CD4-positive, CD25-positive, alpha-beta regulatory T cell (primary cell): Measurements from ENCODE around the gene CMIP. TPM values are rescaled to one million over a fixed set of nuclear protein-coding genes. Genes with fewer than 3 reads are reported as not detected.
A peak's percentile ranks its signal among the peaks of the same experiment; 100 is the strongest.

Experiments
- ATAC-seq, 2 donors: fragments of 150-1000 bp; cut with Tn5 transposase; one replicate each; pipeline ENCODE4 v1.10.0; 2021; ENCODE audit warnings: low read depth in 2 of 2, moderate number of reproducible peaks in 2 of 2, moderate library complexity in 1 of 2
- DNase-seq, 3 donors: peaks; one replicate each; pipeline versions ENCODE4 v3.0.0 to v3.0.0-alpha.2; 2012 to 2022; ENCODE audit warnings: mixed read lengths in 1 of 3
- H3K27ac ChIP-seq: one replicate; pipeline ENCODE4 v1.7.0; 2013; ENCODE audit warnings: mild to moderate bottlenecking, low read length; ENCODE audit not compliant: insufficient read depth, poor library complexity, severe bottlenecking
- H3K27me3 ChIP-seq: one replicate; pipeline ENCODE4 v1.7.0; 2013; ENCODE audit warnings: low read length; ENCODE audit not compliant: control insufficient read depth, insufficient read depth
- H3K36me3 ChIP-seq: one replicate; pipeline ENCODE4 v1.7.0; 2013; ENCODE audit warnings: mild to moderate bottlenecking, low read length, moderate library complexity; ENCODE audit not compliant: control insufficient read depth, insufficient read depth
- H3K4me1 ChIP-seq: 2 replicates; pipeline ENCODE4 v1.7.0; 2013; ENCODE audit warnings: mild to moderate bottlenecking, low read length; ENCODE audit not compliant: insufficient read depth, control insufficient read depth, poor library complexity, severe bottlenecking
- H3K4me3 ChIP-seq: one replicate; pipeline ENCODE4 v1.7.0; 2013; ENCODE audit warnings: low read depth, mild to moderate bottlenecking, low read length, moderate library complexity
- H3K9me3 ChIP-seq, 2 experiments: 1 replicate in 1 of 2; 2 replicates in 1 of 2; pipeline ENCODE4 v1.7.0; 2013; ENCODE audit warnings: low read length in 2 of 2, mild to moderate bottlenecking in 1 of 2, moderate library complexity in 1 of 2; ENCODE audit not compliant: control insufficient read depth in 2 of 2
- H3K27ac Mint-ChIP-seq, 3 donors: one replicate each; pipeline ENCODE4 v1.8.0; 2020 to 2022; ENCODE audit warnings: mild to moderate bottlenecking in 3 of 3, mixed read lengths in 3 of 3, moderate library complexity in 2 of 3
- H3K27me3 Mint-ChIP-seq: one replicate; pipeline ENCODE4 v1.8.0; 2022; ENCODE audit warnings: mild to moderate bottlenecking, mixed read lengths
- H3K36me3 Mint-ChIP-seq: one replicate; pipeline ENCODE4 v1.8.0; 2020; ENCODE audit warnings: mixed read lengths
- H3K4me1 Mint-ChIP-seq, 4 donors: one replicate each; pipeline ENCODE4 v1.8.0; 2020 to 2022; ENCODE audit warnings: mixed read lengths in 4 of 4, mild to moderate bottlenecking in 1 of 4
- H3K4me3 Mint-ChIP-seq, 4 donors: one replicate each; pipeline ENCODE4 v1.8.0; 2020 to 2022; ENCODE audit warnings: mild to moderate bottlenecking in 4 of 4, mixed read lengths in 4 of 4, moderate library complexity in 3 of 4
- H3K9me3 Mint-ChIP-seq, 7 donors: one replicate each; pipeline ENCODE4 v1.8.0; 2020 to 2022; ENCODE audit warnings: mixed read lengths in 7 of 7, mild to moderate bottlenecking in 3 of 7, moderate library complexity in 2 of 7
- polyA plus RNA-seq, 4 donors: library from polyadenylated mRNA; unstranded; fragments of 300-500 nt; fragmentation: Illumina TruSeq; gene quantifications; one replicate each; pipeline ENCODE4 v1.2.3, GENCODE V29; 2021
- total RNA-seq: library from RNA; stranded (reverse); gene quantifications from one replicate; pipeline ENCODE4 v1.2.3, GENCODE V29; 2022

CMIP gene
- total and polyA plus RNA-seq, 5 donors from 2014 or later = 0.21 to 49.7 (median 0.94) TPM

- Mint-ChIP-seq H3K27me3 (no peaks in the 10 kb centered on the region), H3K9me3 (no peaks in the 10 kb centered on the region), H3K36me3 (no peaks in the 10 kb centered on the region), H3K27ac (no peak overlapping the region), H3K4me3 (no peak overlapping the region), H3K4me1 (peaks cover 0 to 31% (median 12%) of the 10 kb centered on the region in 4 donors)
- no peak overlapping the region for H3K27ac ChIP-seq
- H3K27me3 ChIP-seq = no peaks in the 10 kb centered on the region
- no peak overlapping the region for H3K4me3 ChIP-seq
- H3K4me1 ChIP-seq = peaks cover 13% of the 10 kb centered on the region
- no peaks in the 10 kb centered on the region for H3K9me3 ChIP-seq
- DNase-seq (no peak), ATAC-seq (no peak)
- no peaks in the 10 kb centered on the region for H3K36me3 ChIP-seq
Measured at GRCh38 chr16:81731649-81732048, 287.0 kb downstream of the CMIP start.

DNA sequence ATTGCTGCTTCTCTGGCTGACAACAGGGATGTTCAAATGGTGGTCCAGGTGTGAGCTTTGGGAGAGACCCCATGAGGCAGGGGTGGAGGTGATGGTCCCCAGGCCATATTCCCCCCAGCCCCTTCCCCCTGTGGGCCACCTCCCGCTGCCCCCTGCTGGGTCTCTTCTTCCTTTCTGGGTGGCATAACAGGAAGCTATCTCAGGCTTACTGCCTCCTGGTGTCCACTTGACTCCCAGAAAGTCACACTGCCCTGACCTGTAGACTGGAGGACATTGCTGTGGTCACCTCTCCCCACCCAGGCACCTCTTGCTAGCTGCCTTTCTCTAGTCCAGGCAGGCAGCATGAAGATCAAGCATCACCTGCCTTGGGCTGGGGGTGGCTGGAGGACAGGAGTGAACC is 288.1 kb downstream of the CMIP start:
- no peak overlapping the region for H3K27ac ChIP-seq
- DNase-seq (no peak), ATAC-seq (no peak)
- H3K9me3 Mint-ChIP-seq = no peaks in the 10 kb centered on the region
- H3K4me1 Mint-ChIP-seq = peaks cover 0 to 28% (median 13%) of the 10 kb centered on the region in 4 donors
- no peak overlapping the region for H3K4me3 ChIP-seq
- H3K4me1 ChIP-seq = peaks cover 14% of the 10 kb centered on the region
- H3K27me3 Mint-ChIP-seq = no peaks in the 10 kb centered on the region
- H3K36me3 Mint-ChIP-seq = no peaks in the 10 kb centered on the region
- H3K27me3 ChIP-seq = no peaks in the 10 kb centered on the region
- no peak overlapping the region for H3K4me3 Mint-ChIP-seq
- H3K27ac Mint-ChIP-seq = peak overlapping the region in 1 of 3 donors; percentile 69
- no peaks in the 10 kb centered on the region for H3K9me3 ChIP-seq
- no peaks in the 10 kb centered on the region for H3K36me3 ChIP-seq

GRCh38 chr16:81733295-81733694 is 288.7 kb downstream of the CMIP start:
- Mint-ChIP-seq H3K9me3 (no peaks in the 10 kb centered on the region), H3K4me3 (peak overlapping the region in 1 of 4 donors; percentile 7), H3K27me3 (no peaks in the 10 kb centered on the region), H3K4me1 (peaks cover 0 to 34% (median 17%) of the 10 kb centered on the region in 4 donors), H3K27ac (no peak overlapping the region), H3K36me3 (no peaks in the 10 kb centered on the region)
- Histone ChIP-seq H3K4me3 (no peak overlapping the region), H3K27me3 (no peaks in the 10 kb centered on the region), H3K36me3 (no peaks in the 10 kb centered on the region), H3K27ac (no peak overlapping the region), H3K9me3 (no peaks in the 10 kb centered on the region), H3K4me1 (peaks cover 19% of the 10 kb centered on the region)
- ATAC-seq (no peak), DNase-seq (no peak)

DNA sequence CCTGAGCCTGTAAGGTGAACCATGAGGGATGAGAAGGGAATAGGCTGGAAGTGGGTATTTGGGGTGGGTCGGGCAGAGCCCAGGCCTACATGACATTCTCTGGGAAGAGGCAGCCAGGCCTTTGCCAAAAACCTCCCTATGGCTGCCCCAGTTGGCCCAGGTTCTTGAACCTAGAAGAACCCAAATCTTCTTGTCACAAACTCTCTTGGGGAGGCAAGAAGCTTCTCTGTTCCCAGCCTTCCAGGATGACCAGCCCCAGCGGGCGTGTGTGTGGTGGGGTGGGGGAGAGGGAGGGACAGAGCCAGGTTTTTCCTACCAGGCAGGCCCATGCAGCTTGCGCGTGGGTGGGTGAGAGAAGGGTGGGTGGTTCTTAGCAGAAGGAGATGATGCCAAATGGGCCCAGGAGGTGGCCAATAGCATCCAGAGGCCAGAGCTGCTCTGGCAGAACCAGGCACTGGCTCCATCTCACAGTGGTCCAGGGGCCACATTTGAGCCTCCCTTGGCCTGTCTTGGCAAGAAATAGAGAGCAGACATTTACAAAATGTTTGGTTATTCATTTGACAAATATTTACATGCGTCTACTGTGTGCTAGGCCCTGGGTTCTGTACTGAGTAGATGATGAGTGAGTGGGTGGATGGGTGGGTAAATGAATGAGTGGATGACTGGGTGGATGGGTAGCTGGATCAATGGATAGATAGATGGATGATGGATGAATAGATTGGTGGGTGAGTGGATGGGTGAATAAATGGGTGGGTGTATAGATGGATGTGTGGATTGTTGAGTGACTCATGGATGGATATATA is 290.2 kb downstream of the CMIP start:
- H3K4me1 Mint-ChIP-seq = peaks cover 0 to 22% (median 14%) of the 10 kb centered on the region in 4 donors
- H3K27me3 ChIP-seq = no peaks in the 10 kb centered on the region
- no peak overlapping the region for H3K27ac Mint-ChIP-seq

DNA sequence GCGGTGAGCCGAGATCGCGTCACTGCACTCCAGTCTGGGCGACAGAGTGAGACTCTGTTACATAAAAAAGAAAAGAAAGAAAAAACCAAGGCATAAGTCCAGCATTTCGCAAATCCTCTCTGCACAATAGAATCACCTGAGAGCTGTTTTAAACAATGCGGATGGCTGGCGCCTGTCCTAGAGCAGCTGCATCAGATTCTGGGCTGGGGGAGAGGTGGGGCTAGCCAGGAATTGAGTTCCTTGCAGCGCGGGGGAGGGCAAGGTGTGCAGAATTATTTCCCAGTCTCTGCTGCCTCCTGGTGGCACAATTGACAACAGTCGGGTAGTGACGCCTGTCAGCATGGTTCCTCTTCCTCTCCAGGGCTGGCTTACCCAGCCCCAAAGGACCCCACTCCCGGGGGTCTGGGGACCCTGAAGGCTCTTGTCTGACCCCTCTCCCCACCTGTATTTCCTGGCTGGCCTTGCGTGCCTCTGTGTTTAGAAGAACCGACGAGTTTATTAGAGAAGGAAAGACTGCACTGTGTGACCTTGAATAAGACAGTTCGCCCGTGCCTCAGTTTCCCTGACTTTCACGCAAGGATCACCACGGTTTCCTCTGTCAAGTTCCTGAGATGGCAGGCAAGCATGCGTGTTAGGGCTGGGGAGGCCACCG is 293.4 kb downstream of the CMIP start:
- peak overlapping the region; percentile 58 for H3K4me3 ChIP-seq
- peaks cover 7% of the 10 kb centered on the region for H3K4me1 ChIP-seq
- no peaks in the 10 kb centered on the region for H3K27me3 ChIP-seq
- H3K9me3 ChIP-seq = no peaks in the 10 kb centered on the region
- Mint-ChIP-seq H3K27me3 (peaks cover 4% of the 10 kb centered on the region), H3K4me1 (peaks cover 0 to 10% (median 5%) of the 10 kb centered on the region in 4 donors), H3K36me3 (no peaks in the 10 kb centered on the region), H3K4me3 (peak overlapping the region in 3 of 4 donors; percentile 16 to 83 (median 78)), H3K27ac (peak overlapping the region; percentile 30 to 52 (median 36)), H3K9me3 (no peaks in the 10 kb centered on the region)
- DNase-seq (peak; percentile 72 to 87 (median 81)), ATAC-seq (peak; percentile 91 to 92)
- no peaks in the 10 kb centered on the region for H3K36me3 ChIP-seq
- H3K27ac ChIP-seq = no peak overlapping the region

More for the DNA sequence above, 290.2 kb downstream of the CMIP start:
- Histone ChIP-seq H3K4me3 (no peak overlapping the region), H3K9me3 (no peaks in the 10 kb centered on the region), H3K4me1 (peaks cover 18% of the 10 kb centered on the region), H3K27ac (no peak overlapping the region), H3K36me3 (no peaks in the 10 kb centered on the region)
- H3K4me3 Mint-ChIP-seq = no peak overlapping the region
- no peaks in the 10 kb centered on the region for H3K36me3 Mint-ChIP-seq
- DNase-seq = no peak
- no peak for ATAC-seq
- no peaks in the 10 kb centered on the region for H3K27me3 Mint-ChIP-seq
- no peaks in the 10 kb centered on the region for H3K9me3 Mint-ChIP-seq

DNA sequence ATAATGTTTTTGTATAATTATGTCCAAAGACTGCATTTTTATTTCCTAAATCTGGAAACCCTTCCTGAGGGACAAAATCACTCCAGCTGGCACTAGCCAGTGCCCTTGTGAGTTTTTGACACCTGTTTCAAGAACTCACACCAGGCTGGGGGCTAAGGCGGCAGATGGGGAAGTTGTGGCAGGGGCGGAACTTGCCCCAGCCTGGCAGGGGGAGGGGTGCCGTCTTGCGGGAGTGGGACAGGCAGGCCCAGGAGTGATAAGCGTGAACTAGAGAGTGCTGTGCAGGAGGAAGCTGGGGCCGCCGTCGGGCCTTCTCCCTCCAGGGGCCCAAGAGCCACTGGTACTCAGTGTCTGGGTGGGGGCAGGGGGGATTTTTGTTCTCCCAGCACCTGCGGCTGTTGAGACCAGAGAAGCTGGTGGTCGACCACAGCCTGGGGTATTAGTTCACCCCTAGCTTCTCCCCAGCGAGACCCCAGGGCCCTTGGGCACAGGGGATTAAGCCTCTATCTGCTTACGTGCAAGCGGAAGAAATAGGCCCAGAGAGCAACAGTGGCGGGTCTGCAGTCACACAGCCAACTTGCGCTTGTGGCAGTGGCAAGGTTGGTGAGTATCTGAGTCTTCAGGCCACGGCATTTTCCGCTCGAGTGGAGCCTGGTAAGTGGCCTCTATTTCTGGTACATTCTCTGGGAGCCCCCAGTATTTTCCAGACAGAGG is 294.3 kb downstream of the CMIP start:
- Mint-ChIP-seq H3K4me1 (peaks cover 0 to 10% (median 5%) of the 10 kb centered on the region in 4 donors), H3K27me3 (peaks cover 9% of the 10 kb centered on the region), H3K36me3 (no peaks in the 10 kb centered on the region), H3K27ac (no peak overlapping the region), H3K9me3 (no peaks in the 10 kb centered on the region), H3K4me3 (no peak overlapping the region)
- Histone ChIP-seq H3K27me3 (no peaks in the 10 kb centered on the region), H3K27ac (no peak overlapping the region), H3K4me3 (no peak overlapping the region), H3K36me3 (no peaks in the 10 kb centered on the region), H3K4me1 (peaks cover 7% of the 10 kb centered on the region), H3K9me3 (no peaks in the 10 kb centered on the region)
- ATAC-seq (peak in 1 of 2 donors; percentile 7), DNase-seq (no peak)

DNA sequence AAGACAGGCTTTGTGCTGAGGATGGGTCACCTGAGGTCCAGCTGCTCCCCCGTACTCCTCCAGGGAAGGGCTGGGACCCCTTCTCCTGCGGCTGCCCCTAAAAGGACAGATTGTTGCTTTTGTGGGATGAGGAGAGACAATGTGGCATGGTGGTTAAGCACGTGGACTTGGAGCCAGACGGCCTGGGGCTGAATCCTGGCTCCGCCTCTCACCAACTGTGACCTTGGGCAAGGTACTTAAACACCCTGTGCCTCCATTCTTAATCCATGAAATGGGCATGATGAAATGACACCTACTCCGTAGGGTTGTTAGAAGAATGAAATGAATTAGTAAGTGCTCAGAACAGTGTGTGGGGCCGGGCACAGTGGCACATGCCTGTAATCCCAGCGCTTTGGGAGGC is 294.9 kb downstream of the CMIP start:
- H3K4me1 Mint-ChIP-seq = peaks cover 0 to 10% (median 5%) of the 10 kb centered on the region in 4 donors
- ATAC-seq (no peak), DNase-seq (no peak)
- Histone ChIP-seq H3K27me3 (no peaks in the 10 kb centered on the region), H3K27ac (no peak overlapping the region), H3K9me3 (no peaks in the 10 kb centered on the region), H3K36me3 (no peaks in the 10 kb centered on the region), H3K4me3 (no peak overlapping the region), H3K4me1 (peaks cover 7% of the 10 kb centered on the region)
- H3K27me3 Mint-ChIP-seq = peaks cover 9% of the 10 kb centered on the region
- H3K4me3 Mint-ChIP-seq = no peak overlapping the region
- H3K27ac Mint-ChIP-seq = no peak overlapping the region
- H3K9me3 Mint-ChIP-seq = no peaks in the 10 kb centered on the region
- H3K36me3 Mint-ChIP-seq = no peaks in the 10 kb centered on the region
